GM21515 (cell line): ENCODE data around the gene CTXN1.

Source experiments
- ATAC-seq: cut with Tn5 transposase; IDR thresholded peaks from one replicate; pipeline ENCODE4 v1.9.1; 2021; ENCODE audit not compliant: unreplicated experiment

Gene CTXN1

DNA sequence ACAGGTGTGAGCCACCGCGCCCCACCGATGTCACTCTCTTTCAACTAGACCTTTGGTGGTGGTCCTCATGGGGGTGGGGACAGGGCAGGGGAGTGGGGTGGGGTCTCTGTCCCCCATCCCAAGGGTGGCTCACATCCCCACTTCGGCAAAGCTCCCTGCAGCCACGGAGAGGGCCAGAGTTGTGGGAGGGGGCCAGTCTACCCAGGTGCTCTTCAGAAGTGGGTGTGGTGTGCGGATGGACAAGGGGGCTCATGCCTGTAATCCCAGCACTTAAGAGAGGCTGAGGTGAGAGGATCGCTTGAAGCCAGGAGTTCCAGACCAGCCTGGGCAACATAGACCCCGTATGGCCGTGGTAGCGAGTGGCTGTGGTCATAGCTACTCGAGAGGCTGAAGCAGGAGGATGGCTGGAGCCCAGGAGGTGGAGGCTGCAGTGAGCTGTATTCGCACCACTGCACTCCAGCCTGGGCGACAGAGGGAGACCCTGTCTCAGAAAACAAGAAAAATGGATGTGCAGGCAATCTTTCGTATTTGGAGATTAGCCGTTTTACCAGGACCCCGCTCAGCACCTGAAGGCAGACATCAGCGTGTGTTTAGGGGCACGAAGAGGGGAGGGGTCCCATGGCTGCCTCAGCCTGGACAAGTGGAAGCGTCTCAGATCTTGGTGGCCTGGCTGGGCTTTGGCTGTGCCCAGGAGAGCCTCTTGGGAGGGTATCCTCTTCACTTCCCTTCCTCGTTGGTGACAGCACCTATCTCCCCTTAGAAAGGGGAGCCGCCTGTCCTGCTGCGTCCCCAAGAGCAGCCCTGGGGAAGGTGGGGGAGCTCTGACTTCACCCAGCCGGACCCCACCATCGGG is 10.5 kb downstream of the CTXN1 start:
- no peak for ATAC-seq

DNA sequence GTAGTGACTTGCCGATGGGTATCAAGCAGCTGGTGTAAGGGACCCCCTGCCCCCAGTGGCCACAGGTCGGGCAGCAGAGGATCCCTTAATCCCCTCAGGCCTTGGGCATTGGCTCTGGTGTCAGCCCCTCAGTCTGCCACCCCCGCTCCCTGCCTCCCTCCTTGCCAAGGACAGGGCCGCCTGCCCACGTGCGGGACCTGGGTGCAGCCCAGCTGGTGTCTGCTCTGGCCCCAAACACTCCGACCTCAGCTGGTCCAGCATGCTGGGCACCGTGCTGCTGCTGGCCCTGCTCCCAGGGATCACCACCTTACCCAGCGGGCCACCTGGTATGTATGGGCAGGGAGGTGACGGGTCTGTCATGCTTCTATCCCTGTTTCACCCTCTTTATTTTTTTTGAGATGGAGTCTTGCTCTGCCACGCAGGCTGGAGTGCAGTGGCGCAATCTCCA is 11.3 kb downstream of the CTXN1 start, which contains the start of gene TGFBR3L:
Gene TGFBR3L (plus strand): TSS at position 233 of the 448 bp plus-strand sequence.
- no peak for ATAC-seq

- ATAC-seq = no peak
Measured at GRCh38 chr19:7914099-7914498, 11.8 kb downstream of the CTXN1 start.

GRCh38 chr19:7913652-7914051 is 12.3 kb downstream of the CTXN1 start:
- no peak for ATAC-seq

GRCh38 chr19:7912697-7913564 is 13.0 kb downstream of the CTXN1 start:
- no peak for ATAC-seq

GRCh38 chr19:7912144-7912696 is 13.7 kb downstream of the CTXN1 start:
- ATAC-seq = no peak

DNA sequence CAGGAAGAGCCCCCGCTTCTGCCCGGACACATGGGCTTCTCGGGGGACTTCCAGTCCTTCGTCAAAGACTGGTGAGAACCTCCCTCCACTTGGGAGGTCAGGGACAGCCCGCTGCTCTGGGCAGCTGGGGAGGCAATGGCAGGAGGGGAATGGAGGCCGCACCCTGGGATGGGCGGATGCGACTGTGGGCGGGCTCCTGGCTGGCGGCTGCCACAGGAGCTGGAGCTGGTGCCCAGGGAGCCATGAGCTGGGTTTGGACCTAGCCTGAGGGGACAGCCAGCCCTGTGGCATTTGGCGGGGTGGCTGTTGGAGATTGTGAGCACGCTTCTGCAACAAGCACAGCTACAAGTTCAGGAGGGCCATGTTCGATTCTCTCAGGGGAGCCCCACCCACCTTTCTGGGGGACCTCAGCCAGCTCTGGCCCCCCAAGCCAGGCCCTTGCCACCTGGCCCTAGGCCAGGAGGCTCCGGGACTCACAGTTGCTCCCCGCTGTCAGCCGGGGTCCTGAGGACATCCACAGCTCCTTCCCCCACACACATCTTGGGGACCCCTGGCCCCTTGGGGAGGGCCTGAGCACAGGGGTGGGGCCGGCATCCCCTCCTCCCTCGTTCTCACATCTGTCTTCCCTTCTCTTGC is 14.3 kb downstream of the CTXN1 start:
- no peak for ATAC-seq

DNA sequence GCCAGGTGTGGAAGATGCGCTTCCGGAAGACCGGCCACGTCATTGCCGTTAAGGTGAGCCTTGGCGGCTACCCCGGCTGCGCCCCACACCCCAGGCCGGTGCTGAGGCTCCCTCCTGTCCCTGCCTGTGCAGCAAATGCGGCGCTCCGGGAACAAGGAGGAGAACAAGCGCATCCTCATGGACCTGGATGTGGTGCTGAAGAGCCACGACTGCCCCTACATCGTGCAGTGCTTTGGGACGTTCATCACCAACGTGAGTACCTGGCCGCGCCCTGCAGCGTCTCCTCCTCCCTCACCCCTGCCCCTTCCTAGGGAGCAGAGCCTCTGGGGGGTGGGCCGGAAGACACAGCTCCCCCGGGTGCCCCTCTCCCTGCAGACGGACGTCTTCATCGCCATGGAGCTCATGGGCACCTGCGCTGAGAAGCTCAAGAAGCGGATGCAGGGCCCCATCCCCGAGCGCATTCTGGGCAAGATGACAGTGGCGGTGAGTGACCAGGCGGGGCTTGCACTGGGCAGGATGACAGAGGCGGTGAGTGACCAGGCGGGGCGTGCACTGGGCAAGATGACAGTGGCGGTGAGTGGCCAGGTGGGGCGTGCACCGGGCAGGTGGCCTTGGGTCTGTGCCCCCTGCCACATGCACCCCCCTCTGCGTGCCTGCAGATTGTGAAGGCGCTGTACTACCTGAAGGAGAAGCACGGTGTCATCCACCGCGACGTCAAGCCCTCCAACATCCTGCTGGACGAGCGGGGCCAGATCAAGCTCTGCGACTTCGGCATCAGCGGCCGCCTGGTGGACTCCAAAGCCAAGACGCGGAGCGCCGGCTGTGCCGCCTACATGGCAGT is 15.4 kb downstream of the CTXN1 start:
- ATAC-seq = no peak

- no peak for ATAC-seq
Measured at GRCh38 chr19:7909471-7910067, 16.4 kb downstream of the CTXN1 start.

DNA sequence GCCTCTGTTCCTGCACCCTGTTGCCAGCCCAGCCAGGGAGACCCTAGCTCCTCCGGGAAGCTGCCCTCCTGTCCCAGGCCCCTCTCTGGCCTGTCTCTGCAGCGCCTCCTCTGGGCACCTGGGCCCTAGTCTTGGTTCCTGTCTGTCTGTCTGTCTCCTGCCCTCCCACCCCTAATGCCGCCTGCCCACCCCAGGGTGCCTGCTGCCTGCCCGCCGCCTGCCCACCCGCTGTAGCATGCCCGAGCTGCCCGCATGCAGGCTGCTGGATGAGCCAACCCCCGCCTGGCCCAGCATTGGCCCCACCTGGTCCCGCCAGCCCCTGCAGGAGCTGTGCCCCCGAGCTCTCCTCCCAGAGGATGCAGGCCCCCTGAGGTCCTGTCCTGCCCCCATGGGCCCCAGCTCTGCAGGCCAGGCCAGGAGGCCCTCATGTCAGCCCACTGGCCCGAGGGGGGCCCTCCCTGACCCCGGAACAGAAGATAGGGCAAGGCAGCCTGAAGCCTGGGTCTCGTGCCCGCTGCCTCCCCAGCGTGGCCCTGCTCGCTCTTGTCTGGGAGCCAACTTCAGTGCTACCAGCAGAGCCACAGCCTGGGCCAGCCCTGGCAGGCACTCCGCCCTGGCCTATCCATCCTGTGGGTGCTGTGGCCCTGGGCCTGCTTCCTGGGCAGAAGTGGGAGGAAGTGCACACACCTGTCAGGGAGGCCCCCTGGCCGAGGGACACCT is 17.0 kb downstream of the CTXN1 start:
- no peak for ATAC-seq

- no peak for ATAC-seq
Measured at GRCh38 chr19:7908078-7908699, 17.7 kb downstream of the CTXN1 start.

DNA sequence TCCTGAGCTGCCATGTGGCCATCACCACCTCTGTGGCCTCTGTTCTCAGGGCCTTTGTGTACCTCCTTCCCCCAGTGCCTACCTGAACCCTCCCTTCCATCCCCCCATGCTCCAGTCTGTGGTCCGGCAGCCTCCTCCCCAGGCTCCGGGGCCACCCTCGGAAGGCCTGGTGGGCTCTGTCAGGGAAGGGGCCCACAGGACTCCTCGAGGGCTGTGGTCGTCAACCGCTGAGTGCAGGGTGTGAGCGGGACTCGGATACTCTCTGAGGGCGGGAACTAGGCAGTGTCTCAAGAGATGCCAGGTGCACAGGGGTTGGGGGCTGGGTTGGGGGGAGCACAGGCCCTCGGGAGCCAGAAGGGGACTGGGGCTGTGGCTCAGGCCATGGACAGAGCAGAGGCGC is 18.4 kb downstream of the CTXN1 start:
- no peak for ATAC-seq

DNA sequence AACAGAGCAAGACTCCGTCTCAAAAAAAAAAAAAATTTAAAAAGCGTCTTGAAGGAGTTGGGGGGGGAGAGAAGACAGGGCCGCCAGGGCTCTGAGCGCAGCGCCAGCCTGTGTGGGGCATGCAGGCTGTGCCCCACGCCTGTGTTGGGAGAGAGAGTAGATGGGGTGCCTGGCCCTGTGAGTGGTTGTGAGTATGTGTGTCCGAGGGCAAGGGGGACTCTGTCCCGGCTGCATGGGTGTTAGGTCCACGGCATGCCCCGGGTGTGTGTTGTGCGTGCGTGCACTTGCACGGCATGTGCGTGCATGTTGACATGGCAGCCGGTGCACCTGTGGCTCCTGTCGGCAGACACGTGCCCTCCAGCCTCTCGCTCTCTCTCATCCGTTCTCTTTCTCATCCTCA is 18.8 kb downstream of the CTXN1 start:
- no peak for ATAC-seq

GRCh38 chr19:7905859-7906258 is 20.1 kb downstream of the CTXN1 start:
- ATAC-seq = no peak

- no peak for ATAC-seq
Measured at GRCh38 chr19:7905268-7905667, 20.7 kb downstream of the CTXN1 start.

GRCh38 chr19:7904074-7905020 is 21.6 kb downstream of the CTXN1 start:
- peak; percentile 33 for ATAC-seq

DNA sequence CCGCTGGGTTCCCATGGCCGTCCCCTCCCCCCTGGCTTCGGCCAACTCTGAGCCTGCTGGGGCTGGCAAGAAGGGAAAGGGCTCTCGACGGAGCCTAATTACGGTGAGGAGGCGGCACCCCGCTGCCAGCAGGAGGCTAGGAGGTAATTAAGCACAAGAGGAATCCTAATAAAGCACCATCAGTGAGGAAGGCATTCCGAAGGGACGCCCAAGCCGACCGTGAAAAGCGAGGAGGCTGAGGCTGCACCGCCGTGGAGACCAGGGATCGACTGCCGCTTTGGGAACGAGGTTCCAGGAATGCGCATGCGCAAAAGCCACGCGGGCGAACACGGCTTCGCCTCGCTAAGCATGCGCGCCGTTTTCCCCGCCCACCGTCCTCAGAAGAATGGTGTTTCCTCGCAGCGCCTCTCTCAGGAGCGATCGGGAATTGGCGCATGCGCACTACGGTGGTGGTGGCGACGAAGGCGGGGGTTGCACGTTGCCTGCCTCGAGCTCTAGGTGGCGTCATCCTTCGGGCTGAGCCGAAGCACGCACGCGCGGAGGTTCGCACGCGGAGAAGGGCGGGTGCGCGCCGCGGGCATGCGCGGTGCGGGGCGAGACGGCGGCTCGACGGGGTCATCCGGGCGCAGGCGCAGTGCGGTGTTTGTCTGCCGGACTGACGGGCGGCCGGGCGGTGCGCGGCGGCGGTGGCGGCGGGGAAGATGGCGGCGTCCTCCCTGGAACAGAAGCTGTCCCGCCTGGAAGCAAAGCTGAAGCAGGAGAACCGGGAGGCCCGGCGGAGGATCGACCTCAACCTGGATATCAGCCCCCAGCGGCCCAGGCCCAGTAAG is 22.5 kb downstream of the CTXN1 start, which contains the start of gene MAP2K7:
Gene MAP2K7 (plus strand): TSS at position 634 of the 830 bp plus-strand sequence. CDS start 68 bp downstream, at position 702.
- ATAC-seq = peak; percentile 76
